NCI-H345 treated with DMSO at 0.1 percent for 48 hours (cell line): ENCODE results near the gene TSPAN2.

ENCODE experiments used
- DNase-seq: peaks from one replicate; lab custom pipeline; 2025; ENCODE audit not compliant: unreplicated experiment; lab: John Stamatoyannopoulos, UW

TSPAN2 gene

GRCh38 chr1:115114308-115114707, 25.0 kb upstream of the TSPAN2 start:
- no peak for DNase-seq

- no peak for DNase-seq
Observed at GRCh38 chr1:115113766-115114165, 24.5 kb upstream of the TSPAN2 start.

GRCh38 chr1:115112496-115113375, 23.4 kb upstream of the TSPAN2 start:
- DNase-seq, result peak; percentile 13

GRCh38 chr1:115107516-115108260, 18.4 kb upstream of the TSPAN2 start:
- no peak for DNase-seq

- DNase-seq, result no peak
Observed at GRCh38 chr1:115105831-115106230, 16.5 kb upstream of the TSPAN2 start.

- DNase-seq, result no peak
Observed at GRCh38 chr1:115099693-115100050, 10.4 kb upstream of the TSPAN2 start.

- no peak for DNase-seq
Observed at GRCh38 chr1:115098979-115099692, 9.8 kb upstream of the TSPAN2 start.

- no peak for DNase-seq
Observed at GRCh38 chr1:115092175-115092574, 2.9 kb upstream of the TSPAN2 start.

- no peak for DNase-seq
Observed at GRCh38 chr1:115091572-115091971, 2.3 kb upstream of the TSPAN2 start.

- DNase-seq, result no peak
Observed at GRCh38 chr1:115090956-115091355, 1.7 kb upstream of the TSPAN2 start.

GRCh38 chr1:115090540-115090939, 1.2 kb upstream of the TSPAN2 start:
- DNase-seq, result no peak

- DNase-seq, result no peak
Observed at GRCh38 chr1:115090186-115090490, 835 bp upstream of the TSPAN2 start.

- no peak for DNase-seq
Observed at GRCh38 chr1:115088871-115089419, 358 bp downstream of the TSPAN2 start.

GRCh38 chr1:115088115-115088778, 1.1 kb downstream of the TSPAN2 start:
- DNase-seq, result no peak

GRCh38 chr1:115086176-115086830, 3.0 kb downstream of the TSPAN2 start:
- DNase-seq, result no peak

- DNase-seq, result no peak
Observed at GRCh38 chr1:115084902-115085511, 4.3 kb downstream of the TSPAN2 start.

GRCh38 chr1:115082949-115083348, 6.4 kb downstream of the TSPAN2 start:
- DNase-seq, result no peak

- DNase-seq, result no peak
Observed at GRCh38 chr1:115078708-115079107, 10.6 kb downstream of the TSPAN2 start.

GRCh38 chr1:115077984-115078330, 11.3 kb downstream of the TSPAN2 start:
- no peak for DNase-seq

GRCh38 chr1:115077286-115077983, 11.9 kb downstream of the TSPAN2 start:
- DNase-seq, result no peak
